OCI-M2 (cell line): Measurements from ENCODE around the gene CCDC70.
"Not testable (repeated sequence)": the region's sequence is repeated elsewhere in the genome, so short reads cannot be mapped to it uniquely, and the experiment has no call there.

ENCODE experiments used
- DNase-seq: peaks from one replicate; lab custom pipeline; 2025; ENCODE audit not compliant: unreplicated experiment; lab: John Stamatoyannopoulos, UW

CCDC70 gene

DNA sequence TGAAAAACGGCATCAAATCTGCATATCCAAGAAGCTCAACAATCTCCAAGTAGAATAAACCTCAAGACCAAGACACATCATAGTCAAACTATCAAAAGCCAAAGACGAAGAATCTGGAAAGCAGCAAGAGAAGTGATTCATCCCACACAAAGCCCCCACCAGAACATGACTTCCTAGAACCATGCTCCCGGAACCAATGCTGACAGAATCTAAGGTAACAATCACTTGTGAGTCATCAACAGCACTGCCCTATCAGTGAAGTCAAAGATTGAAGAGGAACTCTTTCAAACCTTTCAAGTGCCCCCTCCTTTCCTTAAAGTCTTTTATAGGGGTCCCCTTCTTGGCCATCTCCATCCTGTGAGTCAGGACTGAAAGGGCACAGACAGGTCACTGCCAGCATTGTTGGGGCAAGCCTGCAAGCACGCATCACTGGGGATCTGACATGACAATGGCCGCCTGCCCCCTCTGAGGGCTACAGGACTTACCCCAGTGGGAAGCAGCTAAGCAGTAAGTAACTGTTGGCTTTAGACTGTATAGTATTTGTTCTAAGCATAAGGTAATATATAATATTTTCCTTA is at the start of gene CCDC70:
TSS of gene CCDC70 (plus strand) at position 247 of the 578 bp plus-strand sequence. CDS start 3,443 bp downstream, outside the sequence.
- DNase-seq = no peak

GRCh38 chr13:51814071-51814470 is 47.7 kb upstream of the CCDC70 start:
- no peak for DNase-seq

GRCh38 chr13:51814825-51815650 is 46.7 kb upstream of the CCDC70 start:
- DNase-seq = peak; percentile 26

- no peak for DNase-seq
Measured at GRCh38 chr13:51815848-51816247, 45.9 kb upstream of the CCDC70 start.

DNA sequence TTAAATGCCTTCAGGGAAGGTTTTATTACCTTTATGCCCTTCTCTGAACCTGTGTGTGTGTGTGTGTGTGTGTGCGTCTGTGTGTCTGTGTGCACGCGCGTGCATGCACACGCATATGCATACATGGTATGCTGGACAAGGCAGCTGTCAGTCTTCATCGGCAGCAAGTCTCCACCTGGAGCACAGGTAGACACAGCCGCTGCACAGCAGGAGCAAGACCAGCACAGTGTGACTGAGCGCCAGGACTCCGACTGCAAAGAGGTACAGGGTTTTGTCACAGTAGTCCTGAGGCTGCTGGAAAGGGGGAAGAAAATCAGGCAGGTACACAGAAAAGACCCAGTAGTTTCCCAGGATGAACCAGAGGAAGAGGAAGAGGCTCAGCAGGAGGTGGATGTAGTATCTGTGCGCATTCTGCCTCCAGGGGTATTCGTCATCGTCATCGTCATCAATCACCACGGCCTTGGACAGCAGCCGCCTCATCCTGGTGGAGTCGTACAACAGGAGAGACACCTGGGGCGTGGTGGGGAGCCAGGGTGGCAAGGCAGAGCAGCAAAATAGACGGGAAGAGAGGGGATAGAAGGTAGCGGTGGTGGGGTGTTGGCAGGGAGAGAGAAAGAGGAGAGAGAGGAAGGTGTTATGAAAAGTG is 45.0 kb upstream of the CCDC70 start:
- DNase-seq = no peak

DNA sequence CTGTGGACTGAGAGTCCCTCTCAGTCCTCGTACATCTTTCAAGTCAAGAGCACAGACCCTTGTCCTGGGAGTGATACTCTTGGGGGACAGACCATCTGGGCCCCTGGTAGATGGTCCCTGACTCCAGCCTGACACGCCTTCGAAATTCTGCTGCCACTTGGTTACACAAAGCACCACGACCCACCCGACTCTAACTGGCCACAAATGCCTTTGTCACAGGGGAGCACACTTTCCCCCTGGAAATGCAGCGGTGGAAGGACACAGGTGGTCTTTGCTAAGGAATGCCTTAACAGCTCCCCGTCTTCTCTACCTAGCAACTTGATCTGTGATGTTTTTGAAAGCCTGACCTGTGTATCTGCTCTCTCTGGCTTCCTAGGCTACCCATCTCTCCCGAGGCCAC is 44.1 kb upstream of the CCDC70 start:
- DNase-seq = no peak

GRCh38 chr13:51818276-51818675 is 43.5 kb upstream of the CCDC70 start:
- DNase-seq = no peak

DNA sequence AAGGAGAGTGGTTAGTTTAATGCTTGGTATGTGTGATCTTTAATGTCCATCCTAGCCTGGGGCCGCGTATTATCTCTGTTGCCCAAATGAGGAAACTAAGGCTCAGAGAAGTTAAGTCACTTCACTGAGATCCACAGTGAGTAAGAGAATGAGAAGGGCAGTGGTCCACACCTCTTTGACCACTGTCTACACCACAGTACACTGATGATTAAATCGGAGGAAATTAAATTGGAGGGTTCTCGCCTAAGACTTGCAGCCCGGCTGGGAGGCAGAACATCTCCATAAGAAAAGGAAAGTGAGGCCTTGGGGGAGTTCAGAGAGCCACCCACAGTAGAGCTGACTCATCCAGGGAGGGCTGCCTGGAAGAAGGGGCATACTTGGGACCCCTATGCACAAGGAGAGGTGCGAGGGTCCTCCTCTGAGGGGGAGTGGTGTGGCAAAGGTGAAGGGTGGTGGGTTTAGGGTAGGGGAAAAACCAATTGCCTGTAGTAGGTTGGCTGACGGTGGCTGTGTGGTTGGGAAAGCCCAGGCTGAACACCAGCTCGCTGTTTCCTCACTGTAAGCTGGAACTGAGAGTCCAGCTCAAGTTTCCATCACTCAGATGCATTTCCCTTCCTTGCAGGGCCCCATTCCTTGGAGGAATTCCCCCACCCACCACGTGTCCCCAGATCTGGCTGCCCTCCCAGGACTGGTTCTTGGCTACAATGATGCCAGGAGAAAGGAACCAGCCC is 42.8 kb upstream of the CCDC70 start:
- DNase-seq = no peak

- DNase-seq = no peak
Measured at GRCh38 chr13:51819544-51819943, 42.2 kb upstream of the CCDC70 start.

GRCh38 chr13:51820016-51820597 is 41.7 kb upstream of the CCDC70 start:
- no peak for DNase-seq

- no peak for DNase-seq
Measured at GRCh38 chr13:51821606-51822005, 40.2 kb upstream of the CCDC70 start.

DNA sequence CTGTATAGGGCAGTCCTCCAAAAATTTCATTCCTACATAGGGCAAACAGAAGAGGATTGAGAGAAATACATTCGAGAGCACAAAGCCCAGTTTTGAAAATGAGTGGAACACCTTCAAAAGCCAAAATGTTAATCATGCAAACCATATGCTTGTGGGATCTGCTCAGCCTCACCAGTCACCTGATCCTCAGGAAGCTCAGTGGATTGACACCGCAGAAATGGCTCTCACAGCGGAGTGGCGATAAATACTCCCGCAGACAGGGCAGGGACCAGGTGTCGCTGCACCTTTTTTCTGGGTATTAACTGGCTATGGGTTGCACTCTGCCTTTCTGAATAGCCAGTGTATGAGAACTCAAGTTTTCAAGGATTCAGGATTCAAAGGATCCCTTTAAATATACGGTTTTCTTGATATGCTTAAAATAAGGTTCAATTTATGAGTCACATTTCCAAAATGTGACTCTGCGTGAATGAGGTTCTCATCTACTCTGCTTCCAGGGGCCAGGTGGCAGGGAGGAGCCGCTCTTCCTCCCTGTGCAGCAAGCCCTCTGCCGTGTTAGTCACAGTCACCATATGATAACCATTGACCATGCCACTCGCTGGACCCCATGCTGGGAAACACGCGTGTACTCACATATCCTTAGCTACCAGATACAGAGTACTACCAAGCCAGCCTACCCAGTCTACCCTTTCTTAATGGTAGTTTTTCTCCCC is 39.5 kb upstream of the CCDC70 start:
- no peak for DNase-seq

DNA sequence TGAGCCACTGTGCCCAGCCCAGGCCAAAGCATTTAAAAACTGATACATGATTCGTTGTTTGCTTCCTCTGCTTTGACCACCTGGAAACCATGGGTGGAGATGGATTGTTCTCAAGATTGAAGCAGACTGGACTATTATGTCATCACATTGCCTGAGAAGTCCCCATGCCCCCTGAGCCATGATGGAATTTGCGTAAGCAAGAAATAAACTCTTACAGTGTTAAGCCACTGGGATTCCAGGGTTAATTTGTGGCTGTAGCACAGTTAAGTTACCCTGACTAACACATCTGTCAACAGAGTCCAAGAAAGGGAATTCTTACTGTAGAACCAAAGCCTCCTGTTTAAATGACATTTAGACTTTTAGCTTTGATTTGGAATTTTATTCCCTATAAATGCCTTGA is 38.4 kb upstream of the CCDC70 start:
- DNase-seq = no peak

DNA sequence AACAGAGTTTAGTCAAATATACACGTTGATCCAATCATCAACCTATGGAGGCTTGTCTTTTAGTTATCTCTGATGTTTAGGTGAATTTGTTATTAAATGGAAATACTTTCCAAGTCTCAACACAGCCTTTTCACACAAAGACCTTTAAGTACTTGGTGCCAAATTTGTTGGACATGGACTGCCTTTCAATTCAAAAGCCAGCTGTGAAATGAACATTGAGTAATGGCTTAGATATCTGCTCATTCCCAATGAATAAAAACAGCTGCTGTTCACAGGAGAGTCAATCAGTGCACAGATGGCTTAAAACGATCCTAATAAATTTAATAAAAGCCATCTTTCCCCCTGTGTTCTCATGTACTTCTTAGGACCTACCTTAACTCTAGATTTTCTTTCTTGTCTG is 37.9 kb upstream of the CCDC70 start:
- no peak for DNase-seq

DNA sequence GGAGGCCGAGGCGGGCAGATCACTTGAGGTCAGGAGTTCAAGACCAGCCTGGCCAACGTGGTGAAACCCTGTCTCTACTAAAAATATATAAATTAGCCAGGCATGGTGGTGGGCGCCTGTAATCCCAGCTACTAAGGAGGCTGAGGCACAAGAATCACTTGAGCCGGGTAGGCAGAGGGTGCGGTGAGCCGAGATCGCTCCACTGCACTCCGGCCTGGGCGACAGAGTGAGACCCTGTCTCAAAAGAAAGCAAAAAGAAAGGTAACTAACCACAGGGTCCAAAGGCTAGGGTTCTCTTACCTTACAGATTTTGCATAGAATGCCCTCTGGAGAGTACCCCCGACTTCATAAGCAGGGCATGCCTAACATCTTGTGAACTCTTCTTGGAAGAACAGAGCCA is 37.1 kb upstream of the CCDC70 start:
- not testable (repeated sequence) for DNase-seq

DNA sequence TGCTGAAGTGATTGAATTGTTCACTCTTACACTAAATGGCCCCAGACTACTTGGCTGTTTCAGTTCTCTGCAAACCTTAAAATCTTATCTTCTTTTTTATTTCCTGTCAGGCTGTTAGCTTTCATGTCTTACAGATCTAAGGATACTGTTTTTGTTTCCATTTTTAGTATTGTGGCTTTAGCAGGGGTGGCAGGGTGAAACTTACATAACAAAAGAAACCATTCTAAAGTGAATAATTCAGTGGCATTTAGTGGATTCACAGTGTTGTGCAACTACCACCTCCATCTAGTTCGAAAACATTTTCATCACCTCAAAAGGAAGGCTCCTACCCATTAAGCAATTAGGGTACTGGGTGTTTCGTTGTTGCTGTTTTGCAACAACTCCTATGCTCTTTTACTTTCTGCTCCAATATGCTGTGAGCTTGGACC is 36.6 kb upstream of the CCDC70 start:
- DNase-seq = no peak

DNA sequence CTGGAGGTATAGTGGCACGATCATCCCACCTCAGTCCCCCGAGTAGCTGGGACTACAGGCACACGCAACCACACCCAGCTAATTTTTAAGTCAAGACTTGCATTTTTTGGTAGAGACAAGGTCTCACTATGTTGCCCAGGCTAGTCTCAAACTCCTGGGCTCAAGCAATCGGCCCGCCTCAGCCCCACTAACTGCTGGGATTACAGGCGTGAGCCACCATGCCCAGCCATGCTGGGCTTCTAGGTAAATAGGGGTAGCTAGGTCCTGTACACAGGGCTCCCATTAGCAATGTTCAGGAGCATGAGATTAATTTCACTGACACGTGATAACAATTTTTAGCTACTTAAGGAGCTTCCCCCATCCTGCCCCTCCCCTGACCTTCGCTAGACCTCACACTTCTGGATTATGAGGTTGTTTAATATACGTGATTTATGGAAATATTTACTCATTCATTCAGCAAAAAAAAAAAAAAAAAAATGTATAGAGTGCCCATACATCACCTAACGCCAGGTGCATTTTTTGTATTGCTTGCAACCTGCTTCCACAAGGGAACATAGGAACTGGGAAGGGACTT is 36.0 kb upstream of the CCDC70 start:
- no peak for DNase-seq

GRCh38 chr13:51826606-51827005 is 35.2 kb upstream of the CCDC70 start:
- DNase-seq = no peak

- DNase-seq = no peak
Measured at GRCh38 chr13:51827254-51827653, 34.5 kb upstream of the CCDC70 start.
